Memory B cell (primary cell): ENCODE data around the gene PEX11B.
"Not testable (repeated sequence)": the region's sequence is repeated elsewhere in the genome, so short reads cannot be mapped to it uniquely, and the experiment has no call there.

Experiments
- ATAC-seq: fragments of 150-1000 bp; cut with Tn5 transposase; 2 replicates; pipeline ENCODE4 v1.10.0; 2021; ENCODE audit warnings: low read depth, mild to moderate bottlenecking, moderate library complexity
- DNase-seq, 2 donors: peaks; one replicate each; pipeline ENCODE4 v3.0.0; 2022; ENCODE audit warnings: low spot score in 2 of 2
- H3K27ac Mint-ChIP-seq: one replicate; pipeline ENCODE4 v1.8.0; 2022; ENCODE audit warnings: mild to moderate bottlenecking, moderate library complexity, mixed read lengths
- H3K27me3 Mint-ChIP-seq: one replicate; pipeline ENCODE4 v1.8.0; 2022; ENCODE audit warnings: mixed read lengths
- H3K36me3 Mint-ChIP-seq: one replicate; pipeline ENCODE4 v1.8.0; 2022; ENCODE audit warnings: mild to moderate bottlenecking, mixed read lengths
- H3K4me1 Mint-ChIP-seq: one replicate; pipeline ENCODE4 v1.8.0; 2022; ENCODE audit warnings: mixed read lengths
- H3K4me3 Mint-ChIP-seq: one replicate; pipeline ENCODE4 v1.8.0; 2022; ENCODE audit warnings: mild to moderate bottlenecking, moderate library complexity, mixed read lengths
- H3K9me3 Mint-ChIP-seq: one replicate; pipeline ENCODE4 v1.8.0; 2022; ENCODE audit warnings: mixed read lengths

Gene PEX11B

DNA sequence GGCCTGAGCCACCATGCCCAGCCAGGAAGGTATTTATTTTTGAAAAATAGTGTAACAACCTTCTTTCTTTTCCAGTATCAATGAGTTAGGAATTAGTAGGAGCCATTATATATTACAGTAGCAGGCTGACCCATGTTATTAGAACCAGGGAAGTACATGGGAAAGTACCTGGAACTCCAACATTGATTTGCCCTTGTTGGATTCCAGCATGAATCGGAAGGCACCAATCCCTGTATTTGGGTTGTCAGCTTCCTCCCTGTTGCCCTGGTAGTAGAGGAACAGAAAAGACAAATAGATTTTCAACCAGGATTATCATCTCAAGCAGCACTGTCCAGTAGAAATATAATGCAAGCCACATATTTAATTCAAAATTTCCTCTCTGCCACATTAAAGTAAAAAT, 18.9 kb upstream of the PEX11B start:
- Mint-ChIP-seq H3K9me3 (no peaks in the 10 kb centered on the region), H3K4me1 (peaks cover 10% of the 10 kb centered on the region), H3K36me3 (peaks cover 21% of the 10 kb centered on the region), H3K27me3 (no peaks in the 10 kb centered on the region), H3K27ac (no peak overlapping the region), H3K4me3 (no peak overlapping the region)
- no peak for ATAC-seq
- no peak for DNase-seq

DNA sequence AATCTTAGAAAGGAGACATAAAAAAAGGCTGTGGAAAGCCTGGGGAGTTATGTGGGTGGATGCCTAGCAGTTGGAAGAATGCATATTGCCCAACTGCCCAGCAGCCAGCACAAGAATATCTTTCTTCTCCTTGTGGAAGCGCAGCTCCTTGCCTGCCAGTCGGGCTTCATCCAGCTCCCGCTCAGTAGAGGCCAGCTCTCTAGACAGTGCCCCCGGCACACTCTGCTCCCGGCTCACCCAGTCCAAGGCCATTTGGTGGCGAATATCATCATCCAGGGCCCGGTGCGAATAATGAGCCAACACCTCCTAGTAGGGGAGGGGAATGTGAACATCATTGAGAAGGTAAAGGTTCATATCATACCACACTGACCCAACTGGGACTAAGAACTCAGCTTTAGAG, 17.7 kb upstream of the PEX11B start:
- H3K4me3 Mint-ChIP-seq = no peak overlapping the region
- no peak overlapping the region for H3K27ac Mint-ChIP-seq
- H3K9me3 Mint-ChIP-seq = no peaks in the 10 kb centered on the region
- no peaks in the 10 kb centered on the region for H3K27me3 Mint-ChIP-seq
- ATAC-seq = no peak
- DNase-seq = no peak
- peaks cover 14% of the 10 kb centered on the region for H3K4me1 Mint-ChIP-seq
- peaks cover 17% of the 10 kb centered on the region for H3K36me3 Mint-ChIP-seq

DNA sequence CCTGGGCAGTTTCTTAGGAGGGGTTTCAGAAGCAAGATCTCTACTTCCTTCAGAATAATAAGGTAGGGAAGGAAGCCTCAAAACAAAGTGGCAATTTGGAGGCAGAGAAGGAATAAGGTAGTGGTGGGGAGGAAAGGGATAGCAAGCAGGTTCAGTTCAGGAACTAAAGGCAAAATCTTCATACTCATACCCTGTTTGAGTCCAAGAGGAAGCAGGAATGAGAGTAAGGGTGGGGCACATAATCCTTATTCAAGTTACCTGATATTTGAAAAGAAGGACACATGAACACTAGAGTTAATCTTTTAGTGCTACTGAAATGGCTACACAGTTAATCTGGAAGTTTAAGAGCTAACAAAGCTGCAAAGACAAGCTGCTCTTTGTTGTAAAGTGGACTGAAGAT, 17.2 kb upstream of the PEX11B start:
- Mint-ChIP-seq H3K9me3 (no peaks in the 10 kb centered on the region), H3K27me3 (no peaks in the 10 kb centered on the region), H3K36me3 (peaks cover 19% of the 10 kb centered on the region), H3K4me3 (no peak overlapping the region), H3K27ac (peak overlapping the region; percentile 28), H3K4me1 (peaks cover 16% of the 10 kb centered on the region)
- DNase-seq (no peak), ATAC-seq (no peak)

DNA sequence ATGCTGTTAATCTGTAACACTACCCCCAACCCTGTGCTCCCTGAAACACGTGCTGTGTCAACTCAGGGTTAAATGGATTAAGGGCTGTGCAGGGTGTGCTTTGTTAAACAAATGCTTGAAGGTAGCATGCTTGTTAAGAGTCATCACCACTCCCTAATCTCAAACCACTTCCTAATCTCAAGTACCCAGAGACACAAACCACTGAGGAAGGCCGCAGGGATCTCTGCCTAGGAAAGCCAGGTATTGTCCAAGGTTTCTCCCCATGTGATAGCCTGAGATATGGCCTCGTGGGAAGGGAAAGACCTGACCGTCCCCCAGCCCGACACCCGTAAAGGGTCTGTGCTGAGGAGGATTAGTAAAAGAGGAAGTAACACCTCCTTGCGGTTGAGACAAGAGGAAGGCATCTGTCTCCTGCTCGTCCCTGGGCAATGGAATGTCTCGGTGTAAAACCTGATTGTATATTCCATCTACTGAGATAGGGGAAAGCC, 14.0 kb upstream of the PEX11B start:
- Mint-ChIP-seq H3K36me3 (peaks cover 19% of the 10 kb centered on the region), H3K27ac (peak overlapping the region; percentile 85), H3K4me1 (peaks cover 21% of the 10 kb centered on the region), H3K4me3 (peak overlapping the region; percentile 71)
- DNase-seq = peak; percentile 41 to 47
- H3K27me3 Mint-ChIP-seq, H3K9me3 Mint-ChIP-seq: not testable (repeated sequence)
- peak; percentile 67 for ATAC-seq

DNA sequence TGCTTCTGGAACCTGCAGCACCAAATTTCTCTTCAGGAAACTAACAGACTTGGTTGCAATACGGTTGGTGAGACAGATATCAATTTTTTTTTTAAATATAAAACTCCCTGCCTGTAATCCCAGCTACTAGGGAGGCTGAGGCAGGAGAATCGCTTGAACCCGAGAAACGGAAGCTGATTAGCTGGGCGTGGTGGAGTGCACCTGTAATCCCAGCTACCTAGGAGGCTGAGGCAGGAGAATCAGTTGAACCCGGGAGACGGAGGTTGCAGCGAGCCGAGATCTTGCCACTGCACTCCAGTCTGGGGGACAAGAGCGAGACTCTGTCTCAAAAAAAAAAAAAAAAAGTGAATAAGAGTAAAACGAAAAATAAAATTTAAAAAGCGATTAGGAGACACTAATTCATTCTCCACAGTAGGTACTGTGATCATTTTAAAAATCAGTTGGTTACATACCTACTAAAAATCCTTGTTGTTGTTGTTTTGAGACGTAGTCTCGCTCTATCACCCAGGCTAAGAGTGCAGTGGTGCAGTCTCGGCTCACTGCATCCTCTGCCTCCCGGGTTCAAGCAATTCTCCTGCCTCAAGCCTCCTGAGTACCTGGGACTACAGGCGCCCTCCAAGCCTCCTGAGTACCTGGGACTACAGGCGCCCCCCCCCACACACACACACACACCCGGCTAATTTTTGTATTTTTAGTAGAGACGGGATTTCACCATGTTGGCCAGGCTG, 9.6 kb upstream of the PEX11B start:
- peaks cover 21% of the 10 kb centered on the region for H3K4me1 Mint-ChIP-seq
- H3K4me3 Mint-ChIP-seq = peak overlapping the region; percentile 79
- H3K9me3 Mint-ChIP-seq = no peaks in the 10 kb centered on the region
- peaks cover 10% of the 10 kb centered on the region for H3K36me3 Mint-ChIP-seq
- no peak for DNase-seq
- no peak for ATAC-seq
- H3K27ac Mint-ChIP-seq = no peak overlapping the region
- no peaks in the 10 kb centered on the region for H3K27me3 Mint-ChIP-seq

DNA sequence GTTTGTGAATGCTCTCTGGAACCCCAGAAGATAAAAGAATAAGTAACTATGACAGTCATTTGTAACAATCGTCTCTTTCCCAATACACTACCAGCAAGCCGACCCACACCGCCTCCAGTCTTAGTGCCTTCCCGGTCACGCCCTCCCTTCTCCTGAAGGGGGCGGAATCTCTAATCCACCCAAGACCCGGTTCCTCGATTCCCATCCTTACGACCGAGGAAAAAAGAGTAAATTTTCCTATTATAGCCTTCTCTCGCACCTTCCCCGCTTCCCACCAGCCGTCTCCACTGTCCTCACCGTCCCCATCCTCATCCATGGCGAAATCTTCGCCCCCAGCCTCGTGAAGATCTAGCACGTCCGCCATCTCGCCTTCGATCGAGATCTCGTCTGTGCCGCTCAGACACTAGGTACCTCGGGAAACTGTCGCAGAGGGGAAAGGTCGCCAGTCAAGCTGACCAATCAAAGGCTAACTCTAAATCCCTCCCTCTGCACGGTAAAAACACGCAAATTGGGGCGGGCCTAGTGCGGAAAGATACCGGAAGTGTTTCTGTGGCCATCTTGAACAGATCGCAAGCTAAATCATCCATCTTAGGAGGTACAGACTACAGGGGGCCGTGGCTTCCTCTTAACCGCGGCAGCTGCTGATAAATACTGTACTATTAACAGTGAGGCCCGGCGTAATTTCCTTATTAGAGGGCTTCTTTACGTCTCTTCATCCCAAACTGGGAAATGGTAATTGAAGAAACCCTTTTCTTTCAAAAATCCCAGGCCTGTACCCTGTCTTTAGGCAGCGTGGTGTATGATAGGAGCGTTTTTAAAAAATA, 8.8 kb upstream of the PEX11B start, which contains the start of gene RBM8A:
Gene RBM8A (minus strand): TSS at position 422 of the 824 bp plus-strand sequence. CDS start 58 bp downstream, at position 364.
- ATAC-seq (peak; percentile 95), DNase-seq (peak; percentile 80 to 94)
- Mint-ChIP-seq H3K27ac (no peak within 1 kb of the TSS), H3K27me3 (no peaks in the 10 kb centered on the region), H3K4me1 (peaks cover 13% of the 10 kb centered on the region), H3K9me3 (no peaks in the 10 kb centered on the region), H3K4me3 (peak within 1 kb of the TSS; percentile 79), H3K36me3 (peaks cover 10% of the 10 kb centered on the region)

DNA sequence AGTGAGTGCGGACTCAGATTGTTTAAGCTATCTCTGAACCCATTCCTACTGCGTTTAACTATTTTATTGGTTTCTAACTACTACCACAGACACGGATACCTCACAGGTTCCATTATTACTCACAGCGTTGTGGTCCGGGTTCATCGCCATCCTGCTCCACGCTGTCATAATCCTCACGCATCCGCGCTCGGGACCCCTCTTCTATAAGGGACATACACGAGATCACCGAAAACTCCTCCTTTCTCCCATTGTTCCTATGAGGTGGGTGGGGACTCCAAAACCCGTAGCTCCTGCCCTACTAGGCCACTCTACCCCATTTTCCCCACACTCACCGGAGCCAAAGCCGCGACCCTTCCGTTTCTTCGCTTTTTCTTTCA, 8.2 kb upstream of the PEX11B start:
- no peak for ATAC-seq
- no peak for DNase-seq
- Mint-ChIP-seq H3K4me3 (no peak overlapping the region), H3K27me3 (no peaks in the 10 kb centered on the region), H3K4me1 (peaks cover 12% of the 10 kb centered on the region), H3K36me3 (peaks cover 10% of the 10 kb centered on the region), H3K9me3 (no peaks in the 10 kb centered on the region), H3K27ac (no peak overlapping the region)

DNA sequence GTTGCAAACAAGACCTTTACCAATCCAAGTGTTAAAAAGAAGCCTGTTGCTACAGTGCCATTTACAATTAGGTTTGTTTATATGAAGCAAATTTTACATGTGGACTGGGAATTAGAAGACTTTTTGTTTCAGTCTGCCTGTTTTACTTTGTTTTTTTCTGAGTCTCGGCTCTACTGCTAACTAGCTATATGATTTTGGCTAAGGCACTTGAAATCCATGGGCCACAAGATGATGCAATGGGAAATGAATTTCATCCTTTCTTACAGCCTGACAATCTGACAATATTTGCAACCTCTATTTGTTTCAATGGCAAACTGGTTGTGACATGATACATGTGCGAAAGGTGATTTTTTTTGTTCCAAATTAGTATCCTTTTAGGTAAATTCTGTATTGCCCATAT, 3.7 kb upstream of the PEX11B start:
- no peak overlapping the region for H3K27ac Mint-ChIP-seq
- H3K36me3 Mint-ChIP-seq = peaks cover 8% of the 10 kb centered on the region
- no peak overlapping the region for H3K4me3 Mint-ChIP-seq
- no peak for ATAC-seq
- peaks cover 17% of the 10 kb centered on the region for H3K4me1 Mint-ChIP-seq
- no peaks in the 10 kb centered on the region for H3K27me3 Mint-ChIP-seq
- no peak for DNase-seq
- H3K9me3 Mint-ChIP-seq = no peaks in the 10 kb centered on the region

DNA sequence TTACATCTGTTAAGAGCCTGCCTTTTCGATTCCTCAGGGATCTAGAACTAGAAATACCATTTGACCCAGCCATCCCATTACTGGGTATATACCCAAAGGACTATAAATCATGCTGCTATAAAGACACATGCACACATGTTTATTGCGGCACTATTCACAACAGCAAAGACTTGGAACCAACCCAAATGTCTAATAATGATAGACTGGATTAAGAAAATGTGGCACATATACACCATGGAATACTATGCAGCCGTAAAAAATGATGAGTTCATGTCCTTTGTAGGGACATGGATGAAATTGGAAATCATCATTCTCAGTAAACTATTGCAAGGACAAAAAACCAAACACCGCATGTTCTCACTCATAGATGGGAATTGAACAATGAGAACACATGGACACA, 1.8 kb upstream of the PEX11B start:
- not testable (repeated sequence) for H3K27me3 Mint-ChIP-seq, ATAC-seq, H3K9me3 Mint-ChIP-seq, DNase-seq, H3K27ac Mint-ChIP-seq
- Mint-ChIP-seq H3K4me3 (peak overlapping the region; percentile 93), H3K4me1 (peaks cover 19% of the 10 kb centered on the region), H3K36me3 (peaks cover 12% of the 10 kb centered on the region)

DNA sequence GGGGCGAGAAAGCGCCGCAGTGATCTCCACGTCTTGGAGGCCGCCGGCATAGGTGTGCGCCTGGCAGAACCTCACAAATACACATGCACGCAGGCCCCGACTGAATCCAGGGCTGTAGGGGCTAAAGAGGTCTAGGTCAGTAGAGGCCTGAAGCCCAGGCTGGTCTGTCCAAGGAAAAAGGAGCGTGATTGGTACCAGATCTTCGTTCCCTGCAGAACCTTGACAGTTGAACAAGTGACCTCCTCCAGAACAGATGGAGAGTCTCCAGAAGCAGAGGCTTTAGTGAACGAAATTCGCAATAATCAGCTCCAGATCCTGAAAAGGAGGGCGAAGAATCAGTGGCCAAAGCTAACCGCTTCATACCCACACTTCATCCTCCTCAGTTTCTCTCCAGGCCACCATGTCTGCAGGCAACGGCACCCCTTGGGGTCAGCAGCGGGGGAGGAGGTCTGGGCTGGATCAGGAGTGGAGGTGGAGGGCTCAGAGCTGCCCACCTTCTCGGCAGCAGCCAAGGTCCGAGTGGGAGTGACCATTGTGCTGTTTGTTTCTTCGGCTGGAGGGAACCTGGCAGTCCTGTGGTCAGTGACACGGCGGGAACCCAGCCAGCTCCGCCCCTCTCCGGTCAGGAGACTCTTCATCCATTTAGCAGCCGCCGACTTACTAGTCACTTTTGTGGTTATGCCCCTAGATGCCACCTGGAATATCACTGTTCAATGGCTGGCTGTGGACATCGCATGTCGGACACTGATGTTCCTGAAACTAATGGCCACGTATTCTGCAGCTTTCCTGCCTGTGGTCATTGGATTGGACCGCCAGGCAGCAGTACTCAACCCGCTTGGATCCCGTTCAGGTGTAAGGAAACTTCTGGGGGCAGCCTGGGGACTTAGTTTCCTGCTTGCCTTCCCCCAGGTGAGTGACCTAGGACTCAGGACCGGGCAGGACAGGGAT, 749 bp upstream of the PEX11B start:
- Mint-ChIP-seq H3K9me3 (no peaks in the 10 kb centered on the region), H3K27ac (peak overlapping the region; percentile 90), H3K4me3 (peak overlapping the region; percentile 93), H3K27me3 (no peaks in the 10 kb centered on the region), H3K36me3 (peaks cover 17% of the 10 kb centered on the region), H3K4me1 (peaks cover 22% of the 10 kb centered on the region)
- ATAC-seq (peak; percentile 1), DNase-seq (no peak)

DNA sequence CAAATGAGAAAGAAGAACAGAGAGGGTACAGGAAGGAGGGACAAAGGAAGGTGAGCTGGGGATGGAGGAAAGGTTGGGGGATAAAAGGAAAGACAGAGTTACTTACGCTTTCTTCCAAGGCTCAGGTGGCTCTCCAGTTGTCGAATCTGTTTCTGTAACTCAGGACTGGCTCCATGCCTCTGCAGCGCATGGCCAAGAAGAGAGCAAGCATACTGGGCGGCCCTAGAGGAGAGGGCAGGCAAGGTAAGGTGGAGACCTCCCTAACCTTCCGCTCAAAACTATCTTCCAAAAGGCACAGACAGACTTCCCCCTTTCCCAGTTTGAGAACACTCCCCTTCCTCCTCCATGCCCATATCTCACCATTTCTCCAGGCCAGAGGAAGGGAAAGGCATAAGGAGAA, 922 bp downstream of the PEX11B start:
- Mint-ChIP-seq H3K4me1 (peaks cover 29% of the 10 kb centered on the region), H3K9me3 (no peaks in the 10 kb centered on the region), H3K27ac (peak overlapping the region; percentile 90), H3K4me3 (peak overlapping the region; percentile 93), H3K36me3 (peaks cover 26% of the 10 kb centered on the region), H3K27me3 (no peaks in the 10 kb centered on the region)
- DNase-seq = no peak
- ATAC-seq = no peak

DNA sequence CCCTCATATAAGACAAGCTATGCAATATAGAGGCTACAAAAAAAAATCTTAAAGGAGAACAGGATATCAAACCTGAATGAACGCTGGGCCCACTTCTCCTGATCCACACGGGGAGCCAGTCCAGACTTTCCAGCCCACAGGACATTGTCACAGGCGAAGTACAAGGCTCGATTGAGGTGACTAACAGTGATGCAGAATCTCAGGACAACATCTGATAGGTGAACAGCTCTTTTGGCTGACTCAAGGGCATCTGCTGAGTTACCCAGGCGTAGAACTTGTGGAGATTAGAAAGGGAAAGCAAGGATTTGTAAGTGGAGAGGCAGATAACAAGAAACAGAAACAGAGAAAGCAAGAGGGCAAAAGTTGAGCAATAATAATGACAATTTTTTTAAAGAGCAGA, 1.8 kb downstream of the PEX11B start:
- H3K36me3 Mint-ChIP-seq = peaks cover 34% of the 10 kb centered on the region
- H3K27ac Mint-ChIP-seq = peak overlapping the region; percentile 55
- peaks cover 33% of the 10 kb centered on the region for H3K4me1 Mint-ChIP-seq
- no peaks in the 10 kb centered on the region for H3K27me3 Mint-ChIP-seq
- DNase-seq (no peak), ATAC-seq (no peak)
- peak overlapping the region; percentile 79 for H3K4me3 Mint-ChIP-seq
- no peaks in the 10 kb centered on the region for H3K9me3 Mint-ChIP-seq

DNA sequence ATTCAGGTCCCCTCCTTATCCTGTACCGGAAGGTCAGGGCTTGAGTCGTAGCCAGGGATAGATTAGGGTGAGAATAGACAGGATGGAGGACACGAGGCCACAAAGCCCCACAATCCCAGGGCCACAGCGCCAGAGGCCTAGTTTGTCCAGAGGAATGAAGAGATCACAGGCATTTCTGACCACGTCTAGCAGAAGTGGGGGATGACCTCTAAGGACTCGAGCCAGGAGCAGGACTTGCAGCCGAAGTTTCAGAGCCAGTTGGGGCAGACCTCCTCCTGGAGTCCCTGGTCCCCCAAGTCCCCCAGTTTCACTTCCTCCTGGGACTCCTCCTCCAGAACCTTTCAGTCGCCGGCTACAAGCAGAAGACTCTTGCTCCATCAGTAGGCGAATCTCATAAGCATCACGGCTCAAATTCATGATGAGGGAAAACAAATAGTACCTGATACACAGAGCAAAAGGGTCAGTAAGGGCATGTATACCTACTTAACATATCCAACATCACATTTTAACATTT, 6.3 kb downstream of the PEX11B start:
- Mint-ChIP-seq H3K4me3 (no peak overlapping the region), H3K27ac (peak overlapping the region; percentile 75), H3K4me1 (peaks cover 24% of the 10 kb centered on the region), H3K27me3 (no peaks in the 10 kb centered on the region), H3K9me3 (no peaks in the 10 kb centered on the region), H3K36me3 (peaks cover 41% of the 10 kb centered on the region)
- no peak for DNase-seq
- peak; percentile 43 for ATAC-seq
